Gastrocnemius medialis (tissue), 4 donors: ENCODE results near the gene STIM1.

Experiments used
- CTCF ChIP-seq, 5 experiments: fragments of 450-650 bp in 3 of 5; fragments of 200-600 bp in 2 of 5; sonication (generic) in 2 of 5; IDR thresholded peaks in 4 of 5; conservative IDR thresholded peaks in 1 of 5; 1 replicate in 4 of 5; 2 replicates in 1 of 5; pipeline ENCODE4 v1.5.1; 2016 to 2019; ENCODE audit warnings: antibody characterized with exemption in 5 of 5, mild to moderate bottlenecking in 3 of 5, moderate library complexity in 3 of 5
- POLR2A ChIP-seq, 2 donors: fragments of 450-650 bp; IDR thresholded peaks; one replicate each; pipeline ENCODE4 v1.6.1; 2017; ENCODE audit warnings: antibody characterized with exemption in 2 of 2, mild to moderate bottlenecking in 2 of 2, moderate library complexity in 2 of 2

GRCh38 chr11:3882655-3883054 lies 27.2 kb downstream of the STIM1 start:
- TF ChIP-seq CTCF (IDR thresholded peaks at IDR 0.05 in 4 of 5, conservative IDR thresholded peaks at IDR 0.05 in 1 of 5) (no peak), POLR2A (IDR thresholded peaks at IDR 0.05) (no peak)
